NCI-H2107 (cell line): ENCODE results near the gene CCDC33.

ENCODE experiments used
- DNase-seq: peaks from one replicate; lab custom pipeline; 2025; lab: John Stamatoyannopoulos, UW

Gene CCDC33

DNA sequence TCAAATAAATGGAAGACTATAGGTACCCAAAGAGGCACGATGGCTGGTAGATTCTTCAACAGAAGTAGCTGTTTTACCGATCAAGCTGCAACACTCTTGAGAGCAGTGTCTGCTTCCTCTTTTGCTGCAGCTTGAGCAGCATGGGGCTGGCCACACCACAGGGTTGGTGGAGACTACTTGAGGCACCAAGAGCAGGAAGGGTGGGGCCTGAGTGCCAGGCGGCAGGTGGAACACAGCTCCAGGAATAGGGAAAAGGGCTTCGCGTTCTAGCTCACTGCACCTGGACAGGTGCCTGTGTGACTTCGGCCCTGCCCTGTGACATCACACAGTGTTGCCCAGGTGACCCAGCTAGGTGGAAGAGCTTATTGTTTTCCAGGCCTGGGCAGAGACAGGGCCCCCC, at the start of gene CCDC33:
Gene CCDC33 (plus strand): TSS at position 365 of the 400 bp plus-strand sequence. CDS start 394 bp downstream, outside the sequence.
- DNase-seq = peak; percentile 50

DNA sequence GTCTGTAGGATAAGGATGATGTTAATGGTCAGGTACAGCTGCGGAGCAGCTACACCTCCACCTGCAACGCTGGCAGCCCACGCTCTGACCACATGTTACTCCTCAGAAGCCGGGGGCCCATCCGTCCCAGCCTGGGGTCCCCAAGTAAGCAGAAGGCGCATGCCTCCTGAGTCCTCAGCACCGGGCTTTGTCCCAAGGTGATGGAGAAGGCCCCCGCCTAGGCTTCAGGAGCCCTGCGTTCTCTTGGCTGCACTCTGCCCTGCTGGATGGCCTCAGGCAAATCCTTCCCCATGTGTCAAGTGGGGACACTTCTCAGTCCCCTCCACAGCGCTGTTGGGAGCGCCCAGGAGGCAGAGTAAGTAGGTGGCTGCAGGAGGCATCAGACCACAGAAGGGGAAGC, 47.9 kb upstream of the CCDC33 start:
- DNase-seq = no peak

DNA sequence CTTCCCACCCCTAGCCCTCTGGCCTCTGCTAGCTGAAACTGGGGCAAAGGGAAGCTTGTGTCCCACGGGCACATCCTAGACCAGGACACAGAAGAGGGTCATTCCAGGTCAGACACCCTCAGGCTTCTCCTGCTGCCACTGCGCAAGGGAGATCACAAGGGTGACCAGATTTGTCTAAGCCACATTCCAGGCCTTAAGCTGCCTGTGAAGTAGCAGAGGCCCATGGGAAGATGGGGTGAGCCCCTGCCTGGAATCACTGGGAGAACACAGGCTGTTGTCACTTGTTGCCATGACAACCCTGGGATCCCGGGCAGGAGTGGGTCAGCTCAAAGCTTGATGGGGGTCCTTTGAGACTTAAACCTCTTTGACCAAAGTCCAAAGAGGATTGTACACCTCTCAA, 44.3 kb upstream of the CCDC33 start:
- DNase-seq = no peak

DNA sequence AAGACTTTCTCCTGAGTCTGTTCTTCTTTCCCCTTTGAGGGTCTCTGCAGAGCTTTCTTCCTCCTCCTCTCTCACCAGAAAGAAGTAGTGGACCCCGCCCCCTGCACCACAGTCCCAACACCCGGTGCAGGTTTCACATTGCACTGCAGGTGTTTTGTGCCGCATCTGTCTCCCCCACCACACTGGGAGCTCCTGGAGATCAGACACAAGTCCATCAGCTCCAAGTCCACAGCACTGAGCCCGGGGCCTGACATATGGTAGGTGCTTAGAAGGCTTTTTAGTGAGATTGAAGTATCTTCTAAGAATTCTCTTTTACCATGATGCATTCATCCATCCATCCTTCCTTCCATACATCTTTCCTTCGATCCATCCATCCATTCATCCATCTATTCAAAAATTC, 43.4 kb upstream of the CCDC33 start:
- DNase-seq = no peak

DNA sequence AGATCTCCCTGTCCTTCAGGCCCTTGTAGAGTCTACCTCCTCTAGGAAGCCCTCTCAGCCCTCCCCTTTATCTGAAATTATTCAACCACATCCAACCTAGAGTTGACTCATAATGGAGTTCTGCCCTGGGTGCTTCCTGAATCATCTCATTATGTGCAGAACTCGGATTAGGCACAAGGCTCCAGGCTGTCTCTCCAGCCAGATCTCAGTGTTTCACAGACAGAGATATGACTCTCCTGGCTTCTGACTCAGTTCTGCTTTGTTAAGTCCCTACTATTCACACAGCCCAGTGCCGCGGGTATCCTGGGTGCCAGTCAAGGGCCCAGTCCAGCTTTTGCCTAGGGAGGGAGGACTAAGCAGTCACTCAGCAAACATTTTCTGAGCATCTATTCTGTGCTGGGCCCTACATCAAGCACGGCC, 42.8 kb upstream of the CCDC33 start:
- DNase-seq = no peak

DNA sequence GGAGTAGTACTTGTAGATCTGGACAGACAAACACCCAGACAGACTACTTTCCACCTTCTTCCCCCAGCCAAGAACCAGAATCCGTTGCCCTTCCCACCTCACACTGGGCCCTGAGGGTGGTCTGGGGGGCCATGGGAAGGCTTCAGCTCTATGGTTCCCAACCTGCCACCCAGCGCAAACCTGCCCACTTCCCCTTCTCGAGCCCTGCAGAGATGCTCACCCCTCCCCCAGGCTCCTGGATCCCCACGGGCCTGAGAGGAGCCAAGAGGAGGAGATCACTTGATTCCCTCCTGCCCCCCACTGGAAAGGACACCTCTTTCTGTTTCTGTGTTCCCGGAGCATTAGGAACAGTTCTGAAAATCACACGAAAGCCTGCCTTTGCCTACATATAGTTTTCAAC, 42.2 kb upstream of the CCDC33 start:
- DNase-seq = no peak

DNA sequence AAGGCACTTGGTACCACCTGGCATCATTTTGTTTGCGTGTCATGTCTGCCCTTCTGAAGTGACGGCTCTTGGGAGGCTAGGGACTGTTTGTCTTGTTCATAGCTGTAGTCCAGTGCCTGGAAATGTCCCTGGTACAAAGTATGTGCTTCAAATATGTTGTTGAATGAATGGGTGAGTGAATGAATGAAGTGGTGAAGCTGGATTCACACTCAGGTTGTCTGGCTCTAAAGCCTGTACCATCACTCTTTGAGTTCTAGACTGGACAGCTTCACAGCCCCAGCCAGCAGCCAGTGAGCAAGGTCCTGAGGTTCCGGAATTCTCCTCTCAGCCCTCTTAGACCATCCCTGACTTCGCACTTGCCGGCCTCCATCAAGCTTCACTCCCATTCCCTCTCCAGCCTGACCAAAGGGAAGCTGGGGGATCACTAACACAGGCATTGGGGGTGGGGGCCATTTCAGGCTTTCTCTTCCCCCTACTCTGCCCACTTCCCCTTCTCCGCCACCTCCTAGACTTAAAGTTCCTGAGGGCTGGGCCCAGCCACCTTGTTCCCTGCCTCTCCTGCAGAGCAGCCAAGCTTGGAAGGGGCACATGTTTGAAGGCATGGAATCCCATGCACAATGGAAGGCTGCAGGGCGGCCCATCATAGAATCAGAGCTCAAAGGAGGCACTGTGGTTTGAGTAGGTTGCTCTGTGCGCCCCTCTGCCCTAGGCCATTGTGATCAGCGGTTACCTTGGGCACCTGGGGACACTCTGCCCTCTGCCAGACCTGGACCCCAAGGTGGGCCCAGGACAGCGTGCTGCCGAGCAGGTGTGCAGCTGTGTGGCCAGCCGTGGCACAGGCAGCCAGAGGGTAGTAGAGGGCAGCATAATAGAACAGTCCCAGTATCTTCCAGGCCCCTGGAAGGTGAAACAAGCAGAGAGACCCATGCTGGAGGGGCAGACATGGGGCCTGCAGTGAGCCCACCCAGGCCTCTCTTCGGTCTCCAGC, 41.3 kb upstream of the CCDC33 start:
- no peak for DNase-seq

DNA sequence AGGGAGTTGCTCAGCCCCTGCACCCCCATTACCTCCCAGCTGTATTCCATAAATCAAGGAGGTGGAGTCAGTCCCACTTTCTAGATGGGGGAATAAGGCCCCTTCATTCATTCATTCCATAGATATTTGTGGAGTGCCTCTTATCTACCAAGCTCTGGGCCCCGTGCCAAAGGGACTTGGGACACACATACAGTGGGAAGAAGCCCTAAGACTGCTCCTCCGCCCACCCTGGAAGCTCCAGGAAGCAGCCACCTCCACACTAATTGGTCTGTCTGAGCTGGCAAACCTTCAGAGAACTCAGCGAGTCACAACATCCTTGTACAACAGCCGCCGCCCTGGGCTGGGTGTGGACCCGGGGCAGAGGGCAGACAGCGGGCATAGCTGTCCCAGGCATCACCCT, 40.0 kb upstream of the CCDC33 start:
- DNase-seq = no peak

DNA sequence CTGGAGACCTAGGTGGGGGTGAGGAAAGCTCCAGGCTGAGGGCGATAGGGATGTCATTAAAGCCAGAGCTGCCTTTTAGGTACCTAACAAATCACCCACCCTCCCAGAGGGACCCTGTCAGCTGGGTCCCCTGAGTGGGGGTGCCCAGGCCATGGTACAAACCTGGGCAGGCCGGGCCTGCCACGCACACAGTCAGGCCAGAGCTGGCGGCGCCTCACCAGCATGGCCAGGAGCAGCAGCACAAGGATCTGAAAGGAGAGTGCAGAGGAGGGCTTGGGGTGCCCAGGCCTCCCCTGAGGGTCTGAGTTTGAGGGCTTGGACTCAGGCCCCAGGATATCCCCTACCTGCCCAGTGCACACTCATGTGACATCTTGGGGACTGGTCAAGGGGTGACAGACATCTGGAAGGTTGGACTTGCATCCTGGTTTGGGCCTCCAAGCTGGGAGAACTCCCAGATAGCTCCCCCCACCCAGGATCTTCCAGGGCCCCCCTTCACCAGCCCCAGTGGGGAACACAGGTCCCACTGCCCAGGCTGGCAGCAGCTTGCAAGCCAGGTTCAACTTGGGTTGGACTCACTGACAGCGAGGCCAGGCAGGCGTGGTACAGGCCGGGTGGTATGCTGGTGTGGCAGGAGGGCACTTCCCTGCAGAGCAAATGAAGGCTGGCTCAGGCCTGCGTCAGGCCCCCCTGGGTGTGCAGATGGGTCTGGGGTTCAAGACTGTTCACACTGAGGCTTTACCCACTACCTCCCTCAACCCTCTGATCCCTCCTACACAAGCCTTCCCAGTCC, 38.8 kb upstream of the CCDC33 start:
- no peak for DNase-seq

DNA sequence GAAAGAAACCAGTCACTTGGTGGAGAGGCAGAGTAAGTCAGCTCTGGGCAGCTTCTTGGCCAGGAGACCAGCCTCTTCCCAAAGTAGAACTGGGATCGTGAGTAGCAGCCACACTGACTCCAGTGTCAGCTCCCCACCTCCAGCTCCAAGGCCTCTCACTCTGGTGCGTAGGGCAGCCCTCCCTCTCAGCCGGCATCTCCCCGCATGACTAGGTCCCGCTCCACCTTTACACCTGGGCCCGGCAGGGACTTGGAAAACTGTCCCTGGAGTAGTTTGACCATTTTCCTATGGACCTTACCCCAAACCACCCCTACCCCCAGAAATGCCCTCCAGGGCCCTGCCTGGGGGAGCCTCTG, 36.9 kb upstream of the CCDC33 start:
- no peak for DNase-seq

DNA sequence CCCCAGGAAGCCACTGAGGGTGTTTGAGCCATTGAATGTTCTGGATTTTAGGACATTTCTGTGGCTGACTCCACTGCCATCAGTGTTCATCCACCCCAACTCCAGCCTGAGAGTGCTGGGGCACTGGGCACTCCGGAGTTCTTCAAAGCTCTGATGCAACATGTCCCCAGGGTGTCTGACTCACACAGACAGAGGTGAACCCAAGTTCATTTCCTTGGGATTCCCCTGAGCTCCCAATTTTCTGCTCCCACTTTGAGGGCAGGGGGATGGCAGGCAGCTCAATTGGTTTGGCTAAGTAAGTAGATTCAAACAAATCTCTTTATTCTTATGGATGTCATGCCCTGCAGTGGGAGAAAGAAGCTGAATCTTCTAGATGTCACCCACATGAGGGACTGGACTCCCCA, 35.7 kb upstream of the CCDC33 start:
- DNase-seq = no peak

DNA sequence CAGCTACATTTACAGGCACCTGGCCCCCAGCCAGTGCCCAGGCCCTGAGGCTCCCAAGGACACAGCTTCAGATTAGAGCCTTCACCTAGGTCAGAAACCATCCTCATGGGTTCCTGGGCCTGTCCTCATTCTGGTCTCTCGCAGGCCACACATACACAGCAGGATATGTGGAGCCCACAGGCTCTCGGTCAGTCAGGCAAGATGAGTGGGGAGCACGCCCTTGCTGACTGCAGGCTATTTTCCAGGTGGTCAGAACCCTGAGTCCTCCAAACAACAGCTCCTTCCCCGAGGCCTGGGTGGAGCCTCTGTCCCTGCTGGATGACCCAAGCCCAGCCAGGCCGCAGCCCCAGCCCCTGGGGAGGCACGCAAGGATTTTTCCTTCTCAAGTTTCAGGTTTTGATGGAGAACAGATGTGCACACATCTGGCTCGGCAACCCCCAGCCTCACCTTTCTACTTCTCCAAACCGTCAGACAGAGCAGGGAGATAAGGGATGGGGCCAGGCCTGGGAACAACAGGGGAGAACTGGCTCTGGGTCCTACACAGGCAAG, 35.2 kb upstream of the CCDC33 start:
- DNase-seq = no peak

DNA sequence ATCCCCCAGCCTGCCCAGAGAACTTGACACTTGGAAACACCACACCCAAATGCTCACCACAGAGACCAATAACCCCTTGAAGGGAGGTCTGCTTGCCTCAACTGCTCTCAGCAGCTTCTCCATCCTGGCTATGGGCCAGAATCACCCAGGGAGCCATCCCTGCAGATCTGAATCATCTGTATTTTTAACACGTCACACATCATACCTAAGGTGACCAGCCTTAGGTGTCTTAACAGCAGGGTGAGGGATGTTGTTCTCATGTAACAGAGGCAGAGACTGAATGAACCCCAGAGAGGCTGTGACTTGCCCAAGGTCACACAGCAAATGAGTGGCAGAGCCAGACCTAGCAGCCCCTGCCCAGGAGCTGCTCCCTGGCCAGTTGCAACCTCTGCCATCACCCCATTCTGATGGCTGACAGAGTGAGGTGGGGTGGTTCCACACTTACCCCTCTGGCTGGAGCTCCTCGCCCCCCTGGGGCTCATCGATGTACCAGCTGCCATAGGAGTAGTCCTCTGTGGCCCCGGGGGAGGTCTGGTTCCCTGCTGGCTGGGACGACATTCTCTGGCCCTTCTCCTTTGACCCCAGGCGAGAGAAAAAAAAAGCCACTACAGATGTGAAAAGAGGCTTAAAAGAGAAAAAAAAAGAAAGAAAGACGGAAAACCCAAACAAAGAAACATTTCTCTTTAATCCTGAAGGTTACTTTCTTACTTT, 34.3 kb upstream of the CCDC33 start:
- no peak for DNase-seq

DNA sequence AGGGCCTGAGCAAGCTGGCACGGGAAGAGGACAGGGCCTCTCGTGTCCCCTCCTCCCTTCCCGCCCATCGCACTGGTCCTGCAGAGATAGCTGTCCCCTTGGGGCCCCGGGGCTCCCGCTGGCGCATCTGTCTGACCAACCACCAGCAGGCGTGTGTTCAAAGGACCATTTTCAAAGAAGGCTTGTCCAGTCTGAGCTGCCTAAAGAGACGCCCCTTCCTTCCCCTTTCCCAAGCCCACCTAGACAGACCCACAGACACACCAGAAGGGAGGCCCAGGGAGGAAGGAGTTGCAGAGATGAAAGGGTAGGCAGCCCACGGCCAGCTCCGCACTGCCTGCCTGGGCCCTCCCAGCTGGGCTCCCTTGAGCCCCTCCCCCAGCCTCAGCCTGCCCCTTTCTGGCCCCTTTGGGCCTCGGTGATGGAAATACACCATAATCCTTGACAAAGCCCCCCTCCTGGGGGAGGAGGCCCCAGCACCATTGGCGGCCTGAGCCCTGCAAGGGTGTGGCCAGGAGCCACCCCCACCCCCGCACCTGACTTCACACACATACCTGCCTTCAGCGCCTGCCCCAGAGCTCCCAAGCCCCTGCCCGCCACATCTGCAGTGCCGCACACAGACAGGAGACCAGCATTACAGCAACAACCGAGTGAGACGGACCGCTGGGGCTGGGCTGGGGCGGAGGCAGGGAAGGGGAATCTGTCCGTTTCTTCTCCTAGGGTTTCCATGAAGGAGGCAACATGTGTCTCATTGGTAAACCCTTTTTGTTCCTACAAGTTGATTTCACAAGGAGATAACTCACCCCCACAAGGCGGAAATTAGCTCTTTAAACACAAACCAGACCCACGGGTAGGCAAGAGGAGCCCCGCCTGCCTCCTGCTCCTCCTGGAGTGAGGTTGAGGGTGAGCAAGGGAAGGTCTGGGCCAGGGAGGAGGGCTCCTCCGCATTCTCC, 33.4 kb upstream of the CCDC33 start, which contains the start of gene STRA6:
Gene STRA6 (minus strand): TSS at position 336 of the 950 bp plus-strand sequence. CDS start 520 bp downstream, outside the sequence.
- DNase-seq = peak; percentile 23

DNA sequence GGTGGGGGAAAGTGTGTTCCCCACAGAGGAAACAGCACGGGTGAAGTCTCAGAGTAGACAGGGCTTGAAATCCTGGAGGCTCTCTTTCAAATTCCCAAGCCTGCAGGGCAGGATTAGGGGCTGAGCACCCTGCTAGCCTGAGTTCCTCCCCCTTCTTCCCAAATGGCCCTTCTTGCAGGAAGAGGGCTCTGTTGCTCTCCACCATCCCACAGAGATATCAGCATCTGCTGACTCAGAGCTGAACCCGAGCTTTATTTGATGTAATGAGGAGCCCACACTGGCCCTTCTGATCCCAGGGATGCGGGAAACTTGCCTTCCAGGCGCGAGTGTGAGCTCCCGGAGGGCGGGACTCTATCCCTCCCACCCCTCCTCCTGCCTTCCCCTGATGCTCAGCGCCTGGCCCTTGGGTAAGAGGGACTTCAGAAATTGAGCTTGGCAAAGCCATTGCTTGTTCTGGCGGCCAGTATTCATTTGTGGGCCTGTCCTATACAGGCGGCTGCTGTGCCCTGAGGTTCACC, 32.2 kb upstream of the CCDC33 start:
- no peak for DNase-seq

DNA sequence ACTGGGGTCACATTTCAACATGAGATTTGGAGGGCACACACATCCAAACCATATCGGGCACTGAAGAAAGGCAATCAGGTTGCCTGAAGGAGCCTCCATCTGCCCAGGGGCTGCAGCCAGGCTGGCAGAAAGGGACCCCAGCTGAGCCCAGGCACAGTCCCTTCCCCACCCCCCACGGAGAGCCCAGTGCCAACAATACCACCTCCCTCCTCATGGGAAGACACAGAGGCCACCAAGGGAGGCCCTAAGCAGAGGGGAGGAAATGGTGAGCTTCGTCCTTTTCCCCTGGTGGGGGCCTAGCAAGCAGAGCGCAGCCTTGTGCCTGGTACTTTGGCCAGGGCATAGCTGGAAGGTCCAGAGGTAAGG, 30.6 kb upstream of the CCDC33 start:
- DNase-seq = no peak

DNA sequence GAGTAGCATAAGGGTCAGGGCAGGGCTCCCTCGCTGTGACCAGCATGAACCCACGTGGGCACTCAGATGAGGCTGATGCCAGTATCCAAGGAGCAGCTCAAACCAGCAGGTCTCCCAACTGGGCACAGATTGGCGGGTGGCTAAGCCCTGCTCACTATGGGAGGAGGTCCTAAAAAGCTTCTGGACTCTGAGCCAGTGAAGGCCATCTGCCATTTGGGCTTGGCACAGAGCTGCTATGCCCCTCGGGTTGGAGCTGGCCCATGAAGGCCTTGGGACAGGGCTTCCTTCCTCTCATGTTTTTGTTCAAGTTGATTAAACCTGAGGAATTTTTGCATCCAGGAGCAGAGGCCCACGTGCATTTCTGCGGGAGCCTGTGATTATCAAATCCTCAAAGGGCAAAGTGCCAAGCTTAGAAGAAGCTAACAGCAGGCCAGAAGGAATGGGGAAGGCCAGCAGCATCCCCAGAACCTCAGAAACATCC, 29.3 kb upstream of the CCDC33 start:
- DNase-seq = no peak

DNA sequence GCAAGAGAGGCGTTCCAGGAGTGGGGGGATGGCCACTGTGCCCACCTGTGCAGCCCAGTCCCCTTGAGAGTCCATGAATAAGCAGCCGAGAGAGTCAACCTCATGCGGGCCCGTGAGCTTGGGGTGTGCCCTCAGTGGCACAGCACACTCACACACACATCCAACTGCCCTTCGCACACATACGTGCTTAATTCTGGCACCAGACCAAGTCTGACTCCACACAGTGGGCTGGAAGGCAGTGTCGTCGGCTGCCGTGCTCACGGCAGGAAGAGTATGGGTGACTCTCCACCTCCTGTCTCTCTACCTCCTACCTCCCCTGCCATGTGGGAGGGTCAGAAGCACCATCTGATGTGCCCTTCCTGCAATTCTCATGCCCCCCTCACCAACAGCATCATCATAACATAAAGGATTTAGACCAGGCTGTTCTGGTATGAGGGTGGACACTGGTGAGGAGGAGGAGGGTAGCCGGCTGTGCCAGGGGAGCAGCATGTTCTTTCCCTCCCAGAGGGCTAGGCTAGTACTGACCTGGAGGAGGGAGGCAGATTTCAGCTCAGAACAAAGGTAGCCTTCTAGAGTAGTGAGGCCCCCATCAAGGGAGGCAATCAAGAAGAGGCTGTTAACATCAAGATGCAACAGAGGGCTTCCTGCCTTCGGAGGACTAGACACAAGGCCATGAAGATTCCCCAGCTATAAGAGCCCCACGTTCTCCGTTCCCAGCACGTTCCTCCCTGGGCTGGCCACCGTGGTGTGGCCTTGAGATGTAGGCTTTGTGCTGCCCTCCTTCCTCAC, 28.3 kb upstream of the CCDC33 start:
- no peak for DNase-seq

DNA sequence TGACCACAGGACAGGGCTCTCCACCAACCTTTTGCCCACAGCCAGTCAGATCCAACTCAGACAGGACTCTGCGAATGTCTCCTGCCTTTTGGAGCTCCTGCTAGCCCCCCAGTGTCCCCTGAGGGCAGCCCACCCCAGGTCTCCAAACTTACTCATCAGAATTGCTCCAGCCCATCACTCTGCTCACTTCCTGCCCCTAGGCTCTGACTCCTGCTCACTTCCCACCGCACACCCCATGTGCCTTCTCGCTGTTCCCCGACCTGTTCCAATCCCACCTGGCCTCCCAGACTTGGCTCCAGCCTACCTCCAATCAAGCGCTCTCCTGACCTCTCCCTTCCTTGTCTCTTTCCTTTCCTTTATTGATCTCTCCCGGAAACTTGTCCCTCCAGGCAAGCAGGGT, 27.6 kb upstream of the CCDC33 start:
- no peak for DNase-seq
